Endothelial cell of umbilical vein (primary cell): ENCODE measurements around the gene INPP5E. TPM values are rescaled to one million over a fixed set of nuclear protein-coding genes. Genes with fewer than 3 reads are reported as not detected.

Source experiments
- BruUV-seq: library from RNA; stranded (reverse); fragments of 400-500 nt; replicated peaks from 2 replicates; lab custom pipeline; 2021; lab: Mats Ljungman, UMichigan
- CTCF ChIA-PET: fragments of 300-600, 350-600 bp; sonication (Branson Sonifier 250); formaldehyde crosslinking; loops from one replicate; lab custom pipeline; 2021; ENCODE audit warnings: antibody characterized with exemption, inconsistent platforms; lab: Charles Lee
- POLR2A ChIA-PET: fragments of 300-600, 350-600 bp; sonication (Branson Sonifier 250); formaldehyde crosslinking; loops from one replicate; lab custom pipeline; 2021; ENCODE audit warnings: antibody characterized with exemption, inconsistent platforms; lab: Charles Lee
- DNase-seq: peaks from one replicate; pipeline ENCODE4 v3.0.0-alpha.2; 2011; ENCODE audit warnings: low read depth, low spot score
- FAIRE-seq: peaks from 2 replicates; lab custom pipeline; 2011; peaks lifted over from hg19 to GRCh38; lab: Jason Lieb, UNC
- H2AFZ ChIP-seq: 2 replicates; pipeline ENCODE4 v1.6.0; 2012; ENCODE audit warnings: low read depth, low read length, control low read depth, inconsistent platforms
- H3K27ac ChIP-seq: 2 replicates; pipeline ENCODE4 v1.5.1; 2011; ENCODE audit warnings: low read depth, mild to moderate bottlenecking, control low read depth, low read length, moderate library complexity; ENCODE audit not compliant: insufficient read depth
- H3K27me3 ChIP-seq, 2 experiments: 2 replicates each; pipeline versions ENCODE4 v1.6.0 to v1.6.1; 2011; ENCODE audit warnings: low read length in 2 of 2, mixed read lengths in 1 of 2; ENCODE audit not compliant: control insufficient read depth in 2 of 2, insufficient read depth in 2 of 2
- H3K36me3 ChIP-seq, 2 experiments: 2 replicates in 1 of 2; 3 replicates in 1 of 2; pipeline ENCODE4 v1.5.1; 2011; ENCODE audit warnings: low read length in 2 of 2, mild to moderate bottlenecking in 1 of 2, moderate library complexity in 1 of 2; ENCODE audit not compliant: control insufficient read depth in 2 of 2, insufficient read depth in 2 of 2; ENCODE audit errors: extremely low read depth in 1 of 2
- H3K4me1 ChIP-seq: 3 replicates; pipeline ENCODE4 v1.5.1; 2011; ENCODE audit warnings: mild to moderate bottlenecking, low read length; ENCODE audit not compliant: control insufficient read depth, insufficient read depth; ENCODE audit errors: extremely low read depth
- H3K4me2 ChIP-seq: 2 replicates; pipeline ENCODE4 v1.6.1; 2011; ENCODE audit warnings: low read length, control low read depth, mixed read lengths; ENCODE audit not compliant: insufficient read depth
- H3K4me3 ChIP-seq, 3 experiments: fragments of 200-600 bp in 1 of 3; sonication (generic), shearing (Covaris generic) in 1 of 3; replicated peaks in 1 of 3; 2 replicates each; pipeline ENCODE4 v1.5.1; 2011 to 2016; ENCODE audit warnings: control low read depth in 3 of 3, low read length in 3 of 3, mild to moderate bottlenecking in 2 of 3, inconsistent platforms in 1 of 3, low read depth in 1 of 3, moderate library complexity in 1 of 3; ENCODE audit not compliant: insufficient read depth in 1 of 3
- H3K79me2 ChIP-seq: 2 replicates; pipeline ENCODE4 v1.6.0; 2012; ENCODE audit warnings: low read length, inconsistent platforms; ENCODE audit not compliant: control insufficient read depth, insufficient read depth
- H3K9ac ChIP-seq: replicated peaks from 2 replicates; pipeline ENCODE3; 2011; ENCODE audit warnings: low read length, control low read depth; ENCODE audit not compliant: insufficient read depth; ENCODE audit errors: extremely low read depth
- H3K9me1 ChIP-seq: replicated peaks from 3 replicates; pipeline ENCODE4 v1.6.0; 2011; ENCODE audit warnings: mild to moderate bottlenecking, low read length; ENCODE audit not compliant: control insufficient read depth, insufficient read depth; ENCODE audit errors: extremely low read depth
- H3K9me3 ChIP-seq: replicated peaks from 2 replicates; pipeline ENCODE4 v1.5.1; 2012; ENCODE audit warnings: low read length, inconsistent platforms; ENCODE audit not compliant: control insufficient read depth, insufficient read depth
- H4K20me1 ChIP-seq: replicated peaks from 2 replicates; pipeline ENCODE3; 2011; ENCODE audit warnings: mild to moderate bottlenecking, low read length; ENCODE audit not compliant: control insufficient read depth, insufficient read depth; ENCODE audit errors: extremely low read depth
- EZH2 ChIP-seq: IDR thresholded peaks from 2 replicates; pipeline ENCODE4 v1.6.1; 2012; ENCODE audit warnings: borderline replicate concordance, low read depth, mild to moderate bottlenecking, moderate library complexity, low read length, inconsistent platforms; ENCODE audit not compliant: severe bottlenecking
- FOS ChIP-seq: IDR thresholded peaks from 2 replicates; pipeline ENCODE4 v1.6.1; 2011; ENCODE audit warnings: mild to moderate bottlenecking, low read length, moderate library complexity, borderline replicate concordance; ENCODE audit not compliant: insufficient read depth
- GATA2 ChIP-seq: IDR thresholded peaks from 2 replicates; pipeline ENCODE4 v1.7.0; 2011; ENCODE audit warnings: low read depth, mild to moderate bottlenecking, moderate library complexity, mixed read lengths, low read length; ENCODE audit not compliant: insufficient read length, insufficient read depth
- JUN ChIP-seq: IDR thresholded peaks from 2 replicates; pipeline ENCODE4 v1.6.1; 2011; ENCODE audit warnings: borderline replicate concordance, low read depth; ENCODE audit not compliant: insufficient read length, insufficient read depth
- MYC ChIP-seq: IDR thresholded peaks from one replicate; pipeline ENCODE4 v1.6.1; 2011; ENCODE audit warnings: mild to moderate bottlenecking, low read depth, low read length
- POLR2A ChIP-seq: IDR thresholded peaks from 2 replicates; pipeline ENCODE4 v1.6.1; 2012; ENCODE audit warnings: low read depth, mild to moderate bottlenecking, control low read depth, low read length
- POLR2AphosphoS5 ChIP-seq: IDR thresholded peaks from 2 replicates; pipeline ENCODE4 v1.6.1; 2012; ENCODE audit warnings: low read depth, mild to moderate bottlenecking, control low read depth, low read length, moderate library complexity; ENCODE audit not compliant: insufficient read depth
- dilution Hi-C: fragments of 300-500 bp; cut with MboI; formaldehyde crosslinking; loops from one replicate; pipeline ENCODE4 v1.15.0; 2019; ENCODE audit warnings: low sequenced_read_pairs; ENCODE audit not compliant: extremely low pct_ligation_motif_present
- intact Hi-C: fragments of 100-400 bp; cut with micrococcal nuclease; formaldehyde crosslinking; loops from one replicate; pipeline ENCODE4 v1.10.0; 2022
- polyA plus RNA-seq, 4 experiments: library from polyadenylated mRNA; depleted of rRNA in 3 of 4; stranded (reverse) in 3 of 4; unstranded in 1 of 4; fragments of >200 nt; gene quantifications; 2 replicates each; pipeline versions ENCODE4 v1.2.1 to v1.2.3, GENCODE V29; 2011 to 2012; ENCODE audit warnings: missing spikeins in 1 of 4
- total RNA-seq: library from RNA; stranded (reverse); gene quantifications from 2 replicates; pipeline ENCODE4 v1.2.3, GENCODE V29; 2021
- TF ChIP-seq, protein P1 (sequence below), 2 donors: IDR thresholded peaks; 1 replicate in 1 of 2; 2 replicates in 1 of 2; pipeline ENCODE4 v1.5.1; 2011; ENCODE audit warnings: low read length in 2 of 2, mild to moderate bottlenecking in 2 of 2, moderate library complexity in 2 of 2, control low read depth in 1 of 2, inconsistent platforms in 1 of 2, low read depth in 1 of 2; ENCODE audit not compliant: insufficient read depth in 1 of 2; ENCODE audit errors: extremely low read depth in 1 of 2
- TF ChIP-seq, protein P2 (sequence below): IDR thresholded peaks from 2 replicates; pipeline ENCODE4 v1.6.1; 2011; ENCODE audit not compliant: insufficient read depth, insufficient read length

The INPP5E gene
- total and polyA plus RNA-seq, 2 donors (not counting 3 experiments of a cell fraction or from before 2014, with no cell fraction given), result 15.0 to 24.5 TPM

GRCh38 chr9:136448655-136449054 is 9.0 kb upstream of the INPP5E start:
- DNase-seq (no peak), FAIRE-seq (no peak)
- peaks cover 19 to 61% of the 10 kb centered on the region in 2 experiments for H3K36me3 ChIP-seq
- H4K20me1 ChIP-seq, result no peaks in the 10 kb centered on the region
- dilution Hi-C loops, result no loop called here
- ChIA-PET CTCF (no interaction called here), POLR2A (no interaction called here)
- TF ChIP-seq, protein P1, sequence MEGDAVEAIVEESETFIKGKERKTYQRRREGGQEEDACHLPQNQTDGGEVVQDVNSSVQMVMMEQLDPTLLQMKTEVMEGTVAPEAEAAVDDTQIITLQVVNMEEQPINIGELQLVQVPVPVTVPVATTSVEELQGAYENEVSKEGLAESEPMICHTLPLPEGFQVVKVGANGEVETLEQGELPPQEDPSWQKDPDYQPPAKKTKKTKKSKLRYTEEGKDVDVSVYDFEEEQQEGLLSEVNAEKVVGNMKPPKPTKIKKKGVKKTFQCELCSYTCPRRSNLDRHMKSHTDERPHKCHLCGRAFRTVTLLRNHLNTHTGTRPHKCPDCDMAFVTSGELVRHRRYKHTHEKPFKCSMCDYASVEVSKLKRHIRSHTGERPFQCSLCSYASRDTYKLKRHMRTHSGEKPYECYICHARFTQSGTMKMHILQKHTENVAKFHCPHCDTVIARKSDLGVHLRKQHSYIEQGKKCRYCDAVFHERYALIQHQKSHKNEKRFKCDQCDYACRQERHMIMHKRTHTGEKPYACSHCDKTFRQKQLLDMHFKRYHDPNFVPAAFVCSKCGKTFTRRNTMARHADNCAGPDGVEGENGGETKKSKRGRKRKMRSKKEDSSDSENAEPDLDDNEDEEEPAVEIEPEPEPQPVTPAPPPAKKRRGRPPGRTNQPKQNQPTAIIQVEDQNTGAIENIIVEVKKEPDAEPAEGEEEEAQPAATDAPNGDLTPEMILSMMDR (IDR thresholded peaks at IDR 0.05; ENCODE audit: extremely low read depth in 1 of 2, insufficient read depth in 1 of 2, low read depth in 1 of 2, low read length in 2 of 2), result no peak
- TF ChIP-seq JUN (no peak), POLR2A (no peak), POLR2AphosphoS5 (no peak), MYC (no peak), FOS (no peak), GATA2 (no peak), EZH2 (no peak)
- TF ChIP-seq, protein P2, sequence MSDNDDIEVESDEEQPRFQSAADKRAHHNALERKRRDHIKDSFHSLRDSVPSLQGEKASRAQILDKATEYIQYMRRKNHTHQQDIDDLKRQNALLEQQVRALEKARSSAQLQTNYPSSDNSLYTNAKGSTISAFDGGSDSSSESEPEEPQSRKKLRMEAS, result no peak
- no peak overlapping the region for H3K9ac ChIP-seq
- no peak overlapping the region for H3K27ac ChIP-seq
- H3K4me2 ChIP-seq, result no peak overlapping the region
- no peaks in the 10 kb centered on the region for H3K9me1 ChIP-seq
- BruUV-seq, result no TSS peak
- intact Hi-C loops, result no loop called here
- no peak overlapping the region for H2AFZ ChIP-seq
- no peaks in the 10 kb centered on the region for H3K27me3 ChIP-seq
- H3K79me2 ChIP-seq, result no peaks in the 10 kb centered on the region
- no peak overlapping the region for H3K4me3 ChIP-seq
- no peaks in the 10 kb centered on the region for H3K9me3 ChIP-seq
- no peaks in the 10 kb centered on the region for H3K4me1 ChIP-seq
